HG02884 (cell line): Measurements from ENCODE around the gene ATP8A1.
"Not testable (repeated sequence)": the region's sequence is repeated elsewhere in the genome, so short reads cannot be mapped to it uniquely, and the experiment has no call there.

Experiments used
- ATAC-seq: cut with Tn5 transposase; IDR thresholded peaks from one replicate; pipeline ENCODE4 v1.9.1; 2021; ENCODE audit warnings: mild to moderate bottlenecking, moderate library complexity; ENCODE audit not compliant: unreplicated experiment

The ATP8A1 gene

DNA sequence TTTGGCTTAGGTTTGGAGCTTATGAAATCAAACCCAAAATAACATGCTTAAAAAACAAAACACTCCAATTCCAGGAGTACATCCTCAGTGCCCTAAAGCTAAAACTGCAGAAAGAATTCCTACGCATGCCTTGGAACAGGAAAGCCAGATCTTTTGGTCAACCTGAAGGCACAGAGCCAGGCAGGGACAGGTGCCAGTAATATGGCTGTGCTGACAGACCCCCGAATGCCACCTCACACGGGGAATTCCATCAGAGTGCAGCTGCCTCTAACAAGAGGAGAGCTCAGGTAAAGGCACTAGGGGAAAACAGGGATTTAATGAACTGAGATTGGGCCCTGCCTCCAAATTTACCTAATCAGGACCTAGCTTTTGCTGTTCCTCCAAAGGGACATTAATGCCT is 182.5 kb downstream of the ATP8A1 start:
- ATAC-seq: no peak

DNA sequence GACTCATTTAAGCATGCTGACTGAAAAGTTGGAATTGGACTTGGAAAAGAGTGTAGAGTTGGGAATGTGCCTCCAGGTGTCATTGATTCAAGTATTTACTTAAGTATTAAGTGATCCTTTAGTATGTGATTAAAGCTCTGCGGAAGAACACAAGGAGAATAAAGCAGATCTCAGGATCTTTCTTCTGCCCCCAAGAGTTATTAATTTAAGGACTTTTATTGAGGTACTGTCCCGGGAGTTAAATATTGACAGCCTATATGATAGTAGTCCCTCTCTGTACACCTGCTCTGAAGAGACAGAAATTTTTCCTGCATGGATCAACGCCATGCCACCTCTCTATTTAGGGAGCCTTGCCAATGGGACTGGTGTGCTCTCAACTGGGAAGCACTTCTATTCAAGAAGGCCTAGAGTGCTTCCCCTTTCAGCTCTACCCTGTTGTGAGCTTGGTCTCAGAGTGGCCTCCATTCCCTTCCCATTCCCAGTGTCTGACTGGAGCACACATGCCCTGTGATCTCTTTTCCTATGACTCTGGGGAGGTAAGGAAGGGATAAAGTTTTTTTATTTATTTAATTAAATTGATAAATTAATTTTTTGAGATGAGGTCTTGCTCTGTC is 183.7 kb downstream of the ATP8A1 start:
- ATAC-seq: no peak

DNA sequence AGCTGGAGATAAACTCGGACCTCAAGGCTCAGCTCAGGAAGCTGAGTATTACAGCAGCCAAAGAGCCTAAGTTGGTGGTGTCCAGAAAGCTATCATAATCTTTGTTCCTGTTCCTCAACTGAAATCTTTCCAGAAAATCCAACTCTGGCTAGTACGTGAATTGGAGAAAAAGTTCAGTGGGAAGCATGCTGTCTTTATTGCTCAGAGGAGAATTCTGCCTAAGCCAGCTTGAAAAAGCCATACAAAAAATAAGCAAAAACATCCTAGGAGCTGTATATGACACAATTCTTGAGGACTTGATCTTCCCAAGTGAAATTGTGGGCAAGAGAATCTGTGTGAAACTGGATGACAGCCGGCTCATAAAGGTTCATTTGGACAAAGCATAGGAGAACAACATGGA is 185.0 kb downstream of the ATP8A1 start:
- no peak for ATAC-seq

DNA sequence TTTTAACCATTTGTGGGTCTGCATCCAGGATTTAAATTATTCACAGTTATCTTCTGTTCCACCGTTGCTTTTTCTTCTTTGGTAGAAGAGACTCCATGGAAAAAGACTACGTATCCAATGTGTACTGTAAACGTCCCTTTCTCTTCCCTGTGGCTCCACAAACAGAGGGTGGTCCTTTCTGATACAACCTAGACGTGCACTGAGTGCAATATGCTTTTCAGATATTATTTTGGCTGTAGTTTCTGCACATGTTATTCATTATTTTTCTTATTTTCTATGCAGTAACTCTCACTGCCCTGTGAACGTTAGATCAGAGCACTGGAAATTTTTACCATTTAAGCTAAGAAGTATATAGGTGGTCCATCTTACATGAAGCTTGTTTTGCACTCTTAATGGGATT is 186.9 kb downstream of the ATP8A1 start:
- no peak for ATAC-seq

DNA sequence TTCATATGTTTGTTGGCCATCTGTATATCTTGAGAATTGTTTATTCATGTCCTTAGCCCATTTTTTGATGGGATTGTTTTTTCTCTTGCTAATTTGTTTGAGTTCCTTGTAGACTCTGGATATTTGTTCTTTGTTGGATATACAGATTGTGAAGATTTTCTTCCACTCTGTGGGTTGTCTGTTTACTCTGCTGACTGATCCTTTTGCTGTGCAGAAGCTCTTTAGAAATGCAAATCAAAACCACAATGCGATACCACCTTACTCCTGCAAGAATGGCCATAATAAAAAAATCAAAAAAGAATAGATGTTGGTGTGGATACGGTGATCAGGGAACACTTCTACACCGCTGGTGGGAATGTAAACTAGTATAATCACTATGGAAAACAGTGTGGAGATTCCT is 189.1 kb downstream of the ATP8A1 start:
- not testable (repeated sequence) for ATAC-seq

- ATAC-seq: no peak
Measured at GRCh38 chr4:42466273-42466844, 190.5 kb downstream of the ATP8A1 start.

DNA sequence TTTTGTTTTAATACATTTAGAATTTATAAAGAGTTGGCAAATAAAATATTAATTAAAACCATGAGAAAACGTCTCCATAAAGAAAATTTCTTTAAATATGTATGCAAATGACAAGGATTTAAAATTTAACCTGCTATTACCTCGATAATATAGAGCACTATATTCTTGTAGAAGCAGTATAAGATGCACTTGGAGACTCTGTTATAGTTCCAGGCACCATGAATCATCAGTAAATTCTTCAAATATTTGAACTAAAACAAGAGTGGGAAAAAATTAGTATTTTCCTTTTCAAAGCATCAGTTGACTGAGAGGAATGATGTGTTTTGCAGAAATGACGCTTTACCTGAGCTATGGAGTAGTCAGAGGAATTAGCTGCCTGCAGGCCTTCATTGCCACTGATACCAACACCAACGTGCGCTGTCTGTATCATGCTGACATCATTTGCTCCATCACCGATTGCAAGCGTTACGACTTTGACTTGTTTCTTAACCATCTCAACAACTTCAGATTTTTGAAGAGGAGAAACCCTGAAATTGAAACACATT is 192.3 kb downstream of the ATP8A1 start:
- ATAC-seq: no peak

GRCh38 chr4:42461216-42461615 is 195.7 kb downstream of the ATP8A1 start:
- not testable (repeated sequence) for ATAC-seq

GRCh38 chr4:42460043-42460442 is 196.9 kb downstream of the ATP8A1 start:
- peak; percentile 99 for ATAC-seq

DNA sequence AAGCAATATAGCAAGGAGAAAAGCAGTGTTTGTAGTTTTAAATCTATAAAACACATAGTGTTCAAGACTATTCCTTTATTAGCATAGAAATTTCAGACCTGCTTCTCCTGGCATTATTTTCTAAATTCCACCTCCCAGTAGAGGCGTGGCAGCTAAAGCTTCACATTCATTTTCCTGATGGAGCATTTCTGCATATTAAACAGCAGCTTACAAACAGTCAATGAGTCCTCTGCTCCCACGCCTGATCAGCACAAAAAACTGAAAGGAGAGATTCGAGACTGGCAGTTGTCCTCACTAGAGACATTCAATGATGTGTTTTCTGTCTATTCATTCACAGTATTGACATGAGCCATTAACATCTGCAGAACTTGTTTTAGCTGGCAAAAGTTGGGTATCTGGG is 198.2 kb downstream of the ATP8A1 start:
- no peak for ATAC-seq

DNA sequence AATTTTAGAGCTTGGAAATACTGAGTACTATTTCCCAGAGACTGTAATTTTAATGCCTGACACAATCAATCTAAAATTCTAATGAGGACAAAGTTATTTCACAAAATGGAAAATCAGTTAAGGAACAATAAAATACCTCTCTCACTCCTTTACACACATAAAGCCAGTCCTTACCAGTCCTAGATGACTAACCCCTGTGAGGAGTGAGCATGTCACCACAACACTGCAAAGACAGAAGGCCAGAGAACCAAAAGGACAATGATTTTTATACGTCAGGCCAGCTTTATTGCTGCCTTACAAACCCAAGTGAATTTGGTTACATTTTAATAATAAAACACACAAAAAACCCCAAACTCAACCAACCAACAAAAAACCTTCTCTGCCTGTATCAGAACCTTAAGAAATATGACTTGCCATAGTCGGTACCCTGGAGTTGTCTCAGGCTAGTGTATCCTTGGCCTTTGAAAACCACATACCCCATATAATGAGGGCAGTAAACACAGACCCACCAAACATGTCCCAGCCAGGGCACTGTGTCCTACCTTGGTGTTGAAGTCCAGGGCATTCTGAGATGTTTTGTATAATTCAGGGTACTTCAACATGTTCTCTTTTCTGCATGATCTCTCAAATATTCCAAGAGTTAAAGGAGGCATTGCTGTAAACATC is 202.0 kb downstream of the ATP8A1 start:
- ATAC-seq: no peak

DNA sequence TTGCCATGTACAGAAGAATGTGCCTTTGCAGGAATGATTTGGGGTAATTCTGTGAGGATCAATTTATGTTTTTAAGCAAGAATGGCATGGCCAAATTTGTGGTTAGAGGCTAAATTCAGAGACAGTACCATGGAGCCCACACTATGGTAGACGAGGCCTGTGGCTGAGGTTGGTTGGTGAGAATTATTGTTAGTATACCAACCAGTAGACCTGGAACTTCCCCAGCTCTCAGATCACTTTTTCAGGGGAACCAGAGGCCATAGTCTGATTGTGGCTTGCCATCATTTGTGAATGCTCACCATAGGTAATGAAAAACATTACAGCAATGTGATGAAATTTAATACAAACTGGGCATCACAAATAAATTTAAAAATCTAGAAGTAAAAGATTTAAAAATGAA is 203.3 kb downstream of the ATP8A1 start:
- no peak for ATAC-seq

GRCh38 chr4:42452823-42453222 is 204.1 kb downstream of the ATP8A1 start:
- no peak for ATAC-seq

DNA sequence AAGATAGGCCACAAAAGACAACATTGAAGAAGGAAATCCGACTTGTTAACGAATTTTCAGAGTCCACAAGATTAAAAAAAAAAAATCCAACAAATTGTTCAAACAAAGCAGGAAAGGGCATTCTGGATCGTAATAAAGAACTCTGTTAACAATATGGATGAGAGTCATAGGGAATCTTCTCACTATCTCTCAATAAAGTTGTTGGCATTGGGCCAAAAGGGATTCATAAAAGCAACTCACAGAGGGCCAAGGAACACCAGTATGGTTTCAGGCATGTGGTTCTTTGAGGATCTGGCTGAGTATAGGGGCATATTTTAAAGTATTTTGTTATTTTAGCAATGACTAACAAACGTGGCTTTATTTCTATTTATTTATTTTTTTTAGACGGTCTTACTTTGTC is 210.1 kb downstream of the ATP8A1 start:
- ATAC-seq: no peak

- ATAC-seq: no peak
Measured at GRCh38 chr4:42445038-42445437, 211.9 kb downstream of the ATP8A1 start.

GRCh38 chr4:42442601-42443000 is 214.3 kb downstream of the ATP8A1 start:
- no peak for ATAC-seq

DNA sequence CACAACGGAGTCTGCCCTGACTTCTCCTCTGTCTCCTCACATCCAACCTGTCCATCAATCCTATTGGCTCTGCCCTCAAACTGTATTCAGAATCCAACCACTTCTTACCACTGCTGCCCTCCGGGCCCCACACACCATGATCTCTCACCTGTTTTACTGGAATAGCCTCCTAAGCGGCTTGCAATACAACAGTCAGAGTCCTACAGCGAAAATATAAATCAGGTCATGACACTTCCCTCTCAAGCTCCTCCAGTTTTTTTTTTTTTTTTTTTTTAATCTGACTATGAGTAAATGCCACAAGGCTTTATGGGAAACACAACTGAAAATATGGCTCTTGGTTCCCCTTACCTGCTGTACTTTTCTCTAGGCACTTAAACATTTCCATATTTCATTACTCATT is 216.8 kb downstream of the ATP8A1 start:
- no peak for ATAC-seq

DNA sequence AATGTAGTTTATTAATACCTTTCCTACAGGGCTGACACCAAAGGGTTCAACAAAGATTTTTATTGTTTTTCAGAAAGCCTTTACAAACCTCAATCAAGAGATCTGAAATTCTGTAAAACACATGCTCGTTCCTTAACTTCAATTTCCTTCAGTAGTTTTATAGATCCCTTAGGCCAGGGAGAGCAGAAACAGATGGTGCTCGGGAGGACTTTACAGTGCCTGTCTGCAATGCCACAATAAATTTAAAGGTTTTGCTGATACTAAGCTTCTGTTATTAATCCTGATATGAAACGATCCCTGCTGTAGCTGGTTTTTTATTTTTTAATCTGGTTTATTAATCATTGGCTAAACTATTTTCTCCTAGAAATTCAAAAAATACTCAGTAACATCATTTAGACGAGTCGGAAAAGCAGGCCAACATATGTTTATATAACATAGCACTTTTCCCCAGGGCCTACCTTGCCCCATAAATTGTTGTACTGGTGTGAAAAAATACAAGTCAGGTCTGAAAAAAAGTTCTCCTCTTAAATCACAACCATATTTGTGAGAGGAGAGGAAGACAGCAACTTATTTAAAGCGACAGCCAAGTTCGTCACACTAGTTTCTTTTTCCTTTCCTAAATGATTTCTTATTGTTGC is 219.9 kb downstream of the ATP8A1 start:
- ATAC-seq: no peak

GRCh38 chr4:42428036-42428435 is 228.9 kb downstream of the ATP8A1 start:
- no peak for ATAC-seq

DNA sequence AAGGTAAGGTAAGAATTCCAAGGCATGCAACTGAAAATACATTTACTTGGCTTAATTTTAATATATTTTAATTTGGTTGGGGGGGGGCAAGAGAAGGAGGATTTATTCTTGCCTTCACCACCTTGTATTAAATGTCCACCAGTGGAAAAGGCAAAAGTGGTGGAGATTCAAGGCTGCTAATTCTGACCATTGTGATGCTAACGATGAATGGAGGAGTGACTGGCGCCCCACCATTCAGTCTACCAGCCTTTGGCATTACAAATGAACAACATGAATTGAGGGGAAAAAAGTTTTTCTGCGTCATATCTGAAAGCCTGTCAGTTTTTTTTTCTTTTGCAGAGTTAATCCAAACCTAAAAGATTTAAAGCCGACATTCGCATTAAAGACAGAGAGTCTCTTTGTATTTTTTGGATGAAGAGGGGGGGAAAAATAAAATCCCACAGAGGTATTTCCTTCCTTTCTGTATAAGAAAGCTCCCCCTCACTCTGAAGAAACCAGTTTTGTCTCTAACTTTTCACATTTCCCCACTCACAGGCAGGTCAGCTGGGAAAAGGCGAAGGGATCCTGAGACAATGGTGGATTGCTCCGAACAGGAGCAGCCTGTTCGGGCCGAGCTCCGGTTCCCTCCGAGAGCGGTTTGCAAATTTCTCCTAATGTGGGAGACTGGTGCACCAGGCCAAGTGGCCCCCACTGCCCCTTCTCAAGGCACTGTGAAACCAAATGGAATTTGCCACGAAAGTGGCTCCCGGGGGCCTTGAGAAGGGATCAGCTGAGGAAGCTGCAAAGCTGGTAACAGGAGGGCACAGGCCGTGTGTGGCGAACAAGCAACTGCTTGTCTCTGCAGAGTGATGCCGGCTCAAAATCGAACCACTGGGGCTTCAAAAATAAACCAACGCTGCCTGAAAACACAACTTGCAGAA is 231.5 kb downstream of the ATP8A1 start:
- ATAC-seq: no peak

DNA sequence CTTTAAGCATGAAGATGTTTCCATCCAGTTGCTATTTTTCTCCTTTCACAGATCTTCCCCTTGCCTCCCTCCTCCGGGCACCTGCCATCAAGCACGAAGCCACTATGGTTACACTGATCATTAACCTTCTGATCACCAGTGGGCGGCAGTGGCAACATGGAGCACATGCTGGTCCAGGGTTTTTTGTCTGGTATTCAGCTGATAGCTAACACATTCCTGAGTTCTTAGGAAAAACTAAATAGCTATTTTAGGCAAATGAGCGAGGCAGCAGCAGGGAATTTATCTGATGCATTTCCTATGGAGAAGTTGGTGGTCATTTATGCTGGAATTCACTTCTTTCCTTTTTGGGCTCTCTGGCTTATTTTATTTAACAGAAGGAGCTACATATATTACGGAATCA is 236.8 kb downstream of the ATP8A1 start:
- ATAC-seq: no peak
